WTC11 (cell line): ENCODE results near the gene OR56B4. TPM values are rescaled to one million over a fixed set of nuclear protein-coding genes. Genes with fewer than 3 reads are reported as not detected.

Source experiments
- ATAC-seq: fragments of 200-7000 bp; cut with Tn5 transposase; 2 replicates; pipeline ENCODE4 v1.10.0; 2021; ENCODE audit warnings: mild to moderate bottlenecking, moderate library complexity
- CTCF ChIA-PET: fragments of 300-600 bp; sonication (Branson Sonifier 250); formaldehyde crosslinking; loops from one replicate; lab custom pipeline; 2021; ENCODE audit warnings: antibody characterized with exemption; lab: Charles Lee
- POLR2A ChIA-PET: fragments of 350-600 bp; sonication (Branson Sonifier 250); formaldehyde crosslinking; loops from one replicate; lab custom pipeline; 2021; ENCODE audit warnings: antibody characterized with exemption; lab: Charles Lee
- DNase-seq: peaks from one replicate; pipeline ENCODE4 v3.0.0; 2021; ENCODE audit warnings: low spot score
- H3K27ac Mint-ChIP-seq: 2 replicates; pipeline ENCODE4 v1.8.0; 2021; ENCODE audit warnings: mixed read lengths
- H3K27me3 Mint-ChIP-seq: 2 replicates; pipeline ENCODE4 v1.8.0; 2021; ENCODE audit warnings: low read depth, mild to moderate bottlenecking, moderate library complexity, mixed read lengths
- H3K36me3 Mint-ChIP-seq: 2 replicates; pipeline ENCODE4 v1.8.0; 2021; ENCODE audit warnings: mixed read lengths
- H3K4me1 Mint-ChIP-seq: 2 replicates; pipeline ENCODE4 v1.8.0; 2022; ENCODE audit warnings: mixed read lengths
- H3K4me3 Mint-ChIP-seq: 2 replicates; pipeline ENCODE4 v1.8.0; 2021; ENCODE audit warnings: mild to moderate bottlenecking, moderate library complexity, mixed read lengths
- H3K9me3 Mint-ChIP-seq: 2 replicates; pipeline ENCODE4 v1.8.0; 2021; ENCODE audit warnings: mixed read lengths
- GTF2I ChIP-seq: fragments of 250-450 bp; sonication (Bioruptor Pico); conservative IDR thresholded peaks from 2 replicates; pipeline ENCODE4 v1.4.0; 2021; ENCODE audit warnings: mild to moderate bottlenecking
- JUN ChIP-seq: sonication (generic); formaldehyde crosslinking; IDR thresholded peaks from 2 replicates; pipeline ENCODE4 v1.8.0; 2023; ENCODE audit warnings: mild to moderate bottlenecking, missing genetic modification reagents
- SMAD4 ChIP-seq: sonication (generic); formaldehyde crosslinking; IDR thresholded peaks from 2 replicates; pipeline ENCODE4 v1.8.0; 2022; ENCODE audit warnings: mild to moderate bottlenecking, missing genetic modification reagents
- TCF7 ChIP-seq: sonication (generic); formaldehyde crosslinking; IDR thresholded peaks from 2 replicates; pipeline ENCODE4 v1.8.0; 2022; ENCODE audit warnings: mild to moderate bottlenecking, low read depth, missing genetic modification reagents, moderate library complexity
- ZNF219 ChIP-seq: sonication (generic); formaldehyde crosslinking; IDR thresholded peaks from 2 replicates; pipeline ENCODE4 v1.8.0; 2023; ENCODE audit warnings: missing genetic modification reagents, mild to moderate bottlenecking, borderline replicate concordance
- ZNF396 ChIP-seq: fragments of 250-450 bp; sonication (Bioruptor Pico); IDR thresholded peaks from 2 replicates; pipeline ENCODE4 v1.8.0; 2021; ENCODE audit warnings: mild to moderate bottlenecking, moderate library complexity, borderline replicate concordance
- total RNA-seq: library from RNA; stranded (reverse); gene quantifications from 3 replicates; pipeline ENCODE4 v1.2.3, GENCODE V29; 2021
- TF ChIP-seq, protein P1 (sequence below): sonication (generic); formaldehyde crosslinking; IDR thresholded peaks from 2 replicates; pipeline ENCODE4 v1.8.0; 2022; ENCODE audit warnings: mild to moderate bottlenecking, missing genetic modification reagents
- TF ChIP-seq, protein P2 (sequence below): fragments of 250-450 bp; sonication (Bioruptor Pico); IDR thresholded peaks from 2 replicates; pipeline ENCODE4 v1.9.0; 2021; ENCODE audit warnings: moderate library complexity, mild to moderate bottlenecking, inconsistent platforms, borderline replicate concordance
- TF ChIP-seq, protein P3 (sequence below): fragments of 250-450 bp; sonication (Bioruptor Pico); IDR thresholded peaks from 2 replicates; pipeline ENCODE4 v1.9.0; 2021; ENCODE audit warnings: mild to moderate bottlenecking
- TF ChIP-seq, protein P4 (sequence below): fragments of 250-450 bp; sonication (Bioruptor Pico); IDR thresholded peaks from 2 replicates; pipeline ENCODE4 v1.9.0; 2021; ENCODE audit warnings: mild to moderate bottlenecking
- TF ChIP-seq, protein P5 (sequence below): sonication (generic); formaldehyde crosslinking; IDR thresholded peaks from 2 replicates; pipeline ENCODE4 v1.8.1; 2023; ENCODE audit warnings: mild to moderate bottlenecking, missing genetic modification reagents, borderline replicate concordance
- TF ChIP-seq, protein P6 (sequence below): sonication (generic); formaldehyde crosslinking; IDR thresholded peaks from 2 replicates; pipeline ENCODE4 v1.8.1; 2023; ENCODE audit warnings: mild to moderate bottlenecking, missing genetic modification reagents, moderate library complexity
- TF ChIP-seq, protein P7 (sequence below): sonication (generic); formaldehyde crosslinking; IDR thresholded peaks from 2 replicates; pipeline ENCODE4 v1.8.1; 2023; ENCODE audit warnings: mild to moderate bottlenecking, missing genetic modification reagents

Gene OR56B4
- total RNA-seq, 1 experiment from 2014 or later: not detected

DNA sequence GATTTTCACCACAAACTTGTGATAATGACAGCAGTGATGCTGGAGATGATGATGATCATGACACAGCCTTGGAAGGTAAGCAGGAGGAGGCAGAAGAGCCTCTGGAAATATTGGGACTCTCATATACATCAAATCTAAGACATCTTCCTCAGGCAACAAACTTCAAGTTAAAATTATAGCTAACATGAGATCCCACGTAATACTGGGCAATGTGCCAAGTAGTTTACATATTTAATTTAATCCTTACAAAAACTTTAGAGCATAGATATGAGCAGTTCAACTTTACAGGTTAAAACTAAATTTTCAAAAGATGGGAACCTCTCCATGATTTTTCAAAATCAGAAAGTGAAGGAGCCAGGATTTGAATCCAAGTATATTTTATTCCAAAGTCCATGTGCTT, 43.6 kb downstream of the OR56B4 start:
- ATAC-seq (no peak), DNase-seq (no peak)
- Mint-ChIP-seq H3K27ac (no peak overlapping the region), H3K4me3 (no peak overlapping the region), H3K4me1 (no peaks in the 10 kb centered on the region), H3K27me3 (no peaks in the 10 kb centered on the region), H3K9me3 (peaks cover 20% of the 10 kb centered on the region), H3K36me3 (peaks cover 7% of the 10 kb centered on the region)
- TF ChIP-seq, protein P1, sequence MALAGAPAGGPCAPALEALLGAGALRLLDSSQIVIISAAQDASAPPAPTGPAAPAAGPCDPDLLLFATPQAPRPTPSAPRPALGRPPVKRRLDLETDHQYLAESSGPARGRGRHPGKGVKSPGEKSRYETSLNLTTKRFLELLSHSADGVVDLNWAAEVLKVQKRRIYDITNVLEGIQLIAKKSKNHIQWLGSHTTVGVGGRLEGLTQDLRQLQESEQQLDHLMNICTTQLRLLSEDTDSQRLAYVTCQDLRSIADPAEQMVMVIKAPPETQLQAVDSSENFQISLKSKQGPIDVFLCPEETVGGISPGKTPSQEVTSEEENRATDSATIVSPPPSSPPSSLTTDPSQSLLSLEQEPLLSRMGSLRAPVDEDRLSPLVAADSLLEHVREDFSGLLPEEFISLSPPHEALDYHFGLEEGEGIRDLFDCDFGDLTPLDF: no peak
- TF ChIP-seq, protein P2, sequence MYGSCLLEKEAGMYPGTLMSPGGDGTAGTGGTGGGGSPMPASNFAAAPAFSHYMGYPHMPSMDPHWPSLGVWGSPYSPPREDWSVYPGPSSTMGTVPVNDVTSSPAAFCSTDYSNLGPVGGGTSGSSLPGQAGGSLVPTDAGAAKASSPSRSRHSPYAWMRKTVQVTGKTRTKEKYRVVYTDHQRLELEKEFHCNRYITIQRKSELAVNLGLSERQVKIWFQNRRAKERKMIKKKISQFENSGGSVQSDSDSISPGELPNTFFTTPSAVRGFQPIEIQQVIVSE (CRISPR knock-in tag): no peak
- TF ChIP-seq, protein P3, sequence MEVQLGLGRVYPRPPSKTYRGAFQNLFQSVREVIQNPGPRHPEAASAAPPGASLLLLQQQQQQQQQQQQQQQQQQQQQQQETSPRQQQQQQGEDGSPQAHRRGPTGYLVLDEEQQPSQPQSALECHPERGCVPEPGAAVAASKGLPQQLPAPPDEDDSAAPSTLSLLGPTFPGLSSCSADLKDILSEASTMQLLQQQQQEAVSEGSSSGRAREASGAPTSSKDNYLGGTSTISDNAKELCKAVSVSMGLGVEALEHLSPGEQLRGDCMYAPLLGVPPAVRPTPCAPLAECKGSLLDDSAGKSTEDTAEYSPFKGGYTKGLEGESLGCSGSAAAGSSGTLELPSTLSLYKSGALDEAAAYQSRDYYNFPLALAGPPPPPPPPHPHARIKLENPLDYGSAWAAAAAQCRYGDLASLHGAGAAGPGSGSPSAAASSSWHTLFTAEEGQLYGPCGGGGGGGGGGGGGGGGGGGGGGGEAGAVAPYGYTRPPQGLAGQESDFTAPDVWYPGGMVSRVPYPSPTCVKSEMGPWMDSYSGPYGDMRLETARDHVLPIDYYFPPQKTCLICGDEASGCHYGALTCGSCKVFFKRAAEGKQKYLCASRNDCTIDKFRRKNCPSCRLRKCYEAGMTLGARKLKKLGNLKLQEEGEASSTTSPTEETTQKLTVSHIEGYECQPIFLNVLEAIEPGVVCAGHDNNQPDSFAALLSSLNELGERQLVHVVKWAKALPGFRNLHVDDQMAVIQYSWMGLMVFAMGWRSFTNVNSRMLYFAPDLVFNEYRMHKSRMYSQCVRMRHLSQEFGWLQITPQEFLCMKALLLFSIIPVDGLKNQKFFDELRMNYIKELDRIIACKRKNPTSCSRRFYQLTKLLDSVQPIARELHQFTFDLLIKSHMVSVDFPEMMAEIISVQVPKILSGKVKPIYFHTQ: no peak
- TF ChIP-seq ZNF396 (CRISPR knock-in tag): no peak
- no peak for TF ChIP-seq ZNF219 (CRISPR knock-in tag)
- CTCF ChIA-PET: no interaction called here
- POLR2A ChIA-PET: no interaction called here

DNA sequence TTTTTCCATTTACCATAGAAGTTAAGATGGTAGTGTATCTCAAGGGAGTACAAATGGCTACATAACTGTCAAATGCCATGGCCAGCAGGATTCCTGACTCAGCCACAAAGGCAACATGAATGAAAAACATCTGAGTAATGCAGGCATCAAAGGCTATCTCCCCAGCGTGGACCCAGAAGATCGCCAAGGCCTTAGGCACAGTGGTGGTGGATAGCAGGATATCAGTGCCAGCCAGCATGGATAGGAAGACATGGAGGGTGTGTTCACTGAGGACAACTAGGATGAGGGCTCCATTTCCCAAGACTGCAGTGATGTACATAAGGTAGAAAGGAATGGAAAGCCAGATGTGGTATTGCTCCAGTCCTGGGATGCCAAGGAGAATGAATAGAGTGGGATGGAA, 44.6 kb downstream of the OR56B4 start:
- H3K4me3 Mint-ChIP-seq: no peak overlapping the region
- ChIA-PET CTCF (no interaction called here), POLR2A (no interaction called here)
- H3K27ac Mint-ChIP-seq: no peak overlapping the region
- TF ChIP-seq, protein P4, sequence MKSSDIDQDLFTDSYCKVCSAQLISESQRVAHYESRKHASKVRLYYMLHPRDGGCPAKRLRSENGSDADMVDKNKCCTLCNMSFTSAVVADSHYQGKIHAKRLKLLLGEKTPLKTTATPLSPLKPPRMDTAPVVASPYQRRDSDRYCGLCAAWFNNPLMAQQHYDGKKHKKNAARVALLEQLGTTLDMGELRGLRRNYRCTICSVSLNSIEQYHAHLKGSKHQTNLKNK: no peak
- TF ChIP-seq, protein P5, sequence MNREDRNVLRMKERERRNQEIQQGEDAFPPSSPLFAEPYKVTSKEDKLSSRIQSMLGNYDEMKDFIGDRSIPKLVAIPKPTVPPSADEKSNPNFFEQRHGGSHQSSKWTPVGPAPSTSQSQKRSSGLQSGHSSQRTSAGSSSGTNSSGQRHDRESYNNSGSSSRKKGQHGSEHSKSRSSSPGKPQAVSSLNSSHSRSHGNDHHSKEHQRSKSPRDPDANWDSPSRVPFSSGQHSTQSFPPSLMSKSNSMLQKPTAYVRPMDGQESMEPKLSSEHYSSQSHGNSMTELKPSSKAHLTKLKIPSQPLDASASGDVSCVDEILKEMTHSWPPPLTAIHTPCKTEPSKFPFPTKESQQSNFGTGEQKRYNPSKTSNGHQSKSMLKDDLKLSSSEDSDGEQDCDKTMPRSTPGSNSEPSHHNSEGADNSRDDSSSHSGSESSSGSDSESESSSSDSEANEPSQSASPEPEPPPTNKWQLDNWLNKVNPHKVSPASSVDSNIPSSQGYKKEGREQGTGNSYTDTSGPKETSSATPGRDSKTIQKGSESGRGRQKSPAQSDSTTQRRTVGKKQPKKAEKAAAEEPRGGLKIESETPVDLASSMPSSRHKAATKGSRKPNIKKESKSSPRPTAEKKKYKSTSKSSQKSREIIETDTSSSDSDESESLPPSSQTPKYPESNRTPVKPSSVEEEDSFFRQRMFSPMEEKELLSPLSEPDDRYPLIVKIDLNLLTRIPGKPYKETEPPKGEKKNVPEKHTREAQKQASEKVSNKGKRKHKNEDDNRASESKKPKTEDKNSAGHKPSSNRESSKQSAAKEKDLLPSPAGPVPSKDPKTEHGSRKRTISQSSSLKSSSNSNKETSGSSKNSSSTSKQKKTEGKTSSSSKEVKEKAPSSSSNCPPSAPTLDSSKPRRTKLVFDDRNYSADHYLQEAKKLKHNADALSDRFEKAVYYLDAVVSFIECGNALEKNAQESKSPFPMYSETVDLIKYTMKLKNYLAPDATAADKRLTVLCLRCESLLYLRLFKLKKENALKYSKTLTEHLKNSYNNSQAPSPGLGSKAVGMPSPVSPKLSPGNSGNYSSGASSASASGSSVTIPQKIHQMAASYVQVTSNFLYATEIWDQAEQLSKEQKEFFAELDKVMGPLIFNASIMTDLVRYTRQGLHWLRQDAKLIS: no peak
- TF ChIP-seq, protein P6, sequence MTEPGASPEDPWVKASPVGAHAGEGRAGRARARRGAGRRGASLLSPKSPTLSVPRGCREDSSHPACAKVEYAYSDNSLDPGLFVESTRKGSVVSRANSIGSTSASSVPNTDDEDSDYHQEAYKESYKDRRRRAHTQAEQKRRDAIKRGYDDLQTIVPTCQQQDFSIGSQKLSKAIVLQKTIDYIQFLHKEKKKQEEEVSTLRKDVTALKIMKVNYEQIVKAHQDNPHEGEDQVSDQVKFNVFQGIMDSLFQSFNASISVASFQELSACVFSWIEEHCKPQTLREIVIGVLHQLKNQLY (CRISPR knock-in tag): no peak
- TF ChIP-seq JUN (CRISPR knock-in tag) (no peak), TCF7 (CRISPR knock-in tag) (no peak), SMAD4 (CRISPR knock-in tag) (no peak), GTF2I (CRISPR knock-in tag) (no peak)
- TF ChIP-seq, protein P7, sequence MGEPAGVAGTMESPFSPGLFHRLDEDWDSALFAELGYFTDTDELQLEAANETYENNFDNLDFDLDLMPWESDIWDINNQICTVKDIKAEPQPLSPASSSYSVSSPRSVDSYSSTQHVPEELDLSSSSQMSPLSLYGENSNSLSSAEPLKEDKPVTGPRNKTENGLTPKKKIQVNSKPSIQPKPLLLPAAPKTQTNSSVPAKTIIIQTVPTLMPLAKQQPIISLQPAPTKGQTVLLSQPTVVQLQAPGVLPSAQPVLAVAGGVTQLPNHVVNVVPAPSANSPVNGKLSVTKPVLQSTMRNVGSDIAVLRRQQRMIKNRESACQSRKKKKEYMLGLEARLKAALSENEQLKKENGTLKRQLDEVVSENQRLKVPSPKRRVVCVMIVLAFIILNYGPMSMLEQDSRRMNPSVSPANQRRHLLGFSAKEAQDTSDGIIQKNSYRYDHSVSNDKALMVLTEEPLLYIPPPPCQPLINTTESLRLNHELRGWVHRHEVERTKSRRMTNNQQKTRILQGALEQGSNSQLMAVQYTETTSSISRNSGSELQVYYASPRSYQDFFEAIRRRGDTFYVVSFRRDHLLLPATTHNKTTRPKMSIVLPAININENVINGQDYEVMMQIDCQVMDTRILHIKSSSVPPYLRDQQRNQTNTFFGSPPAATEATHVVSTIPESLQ (CRISPR knock-in tag): no peak
- peaks cover 10% of the 10 kb centered on the region for H3K4me1 Mint-ChIP-seq
- peaks cover 7% of the 10 kb centered on the region for H3K36me3 Mint-ChIP-seq
- ATAC-seq (no peak), DNase-seq (no peak)
- peaks cover 20% of the 10 kb centered on the region for H3K9me3 Mint-ChIP-seq
- H3K27me3 Mint-ChIP-seq: peaks cover 3% of the 10 kb centered on the region
